22Rv1 (cell line): ENCODE measurements around the gene DCLK2.

Source experiments
- H3K27ac ChIP-seq: fragments of 450-650 bp; 2 replicates; pipeline ENCODE4 v1.5.1; 2017
- CTCF ChIP-seq: fragments of 450-650 bp; IDR thresholded peaks from 2 replicates; pipeline ENCODE4 v1.5.1; 2017; ENCODE audit warnings: mild to moderate bottlenecking
- ZFX ChIP-seq: fragments of 450-650 bp; IDR thresholded peaks from 2 replicates; pipeline ENCODE4 v1.6.1; 2017; ENCODE audit warnings: antibody characterized with exemption, borderline replicate concordance

The DCLK2 gene

GRCh38 chr4:150068300-150068960 lies 9.8 kb upstream of the DCLK2 start:
- no peak overlapping the region for H3K27ac ChIP-seq
- no peak for TF ChIP-seq CTCF
- no peak for TF ChIP-seq ZFX

DNA sequence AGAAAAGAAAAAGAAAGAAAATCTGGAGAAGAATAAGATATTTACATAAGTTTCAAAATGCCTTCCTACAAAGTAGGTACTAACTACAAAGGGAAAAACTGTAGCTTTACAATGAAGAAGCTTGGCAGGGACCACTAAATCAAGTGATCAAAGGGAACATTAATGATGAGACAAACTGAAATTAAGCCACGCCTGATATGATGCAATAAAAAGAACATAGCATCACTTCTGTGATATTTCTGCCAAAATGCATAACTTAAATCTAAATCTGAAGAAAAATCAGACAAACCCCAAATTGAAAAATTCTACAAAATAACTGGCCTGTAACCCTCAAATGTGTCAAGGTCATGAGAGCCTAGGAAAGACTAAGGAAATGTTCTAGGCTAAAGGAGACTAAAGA lies 8.9 kb upstream of the DCLK2 start:
- TF ChIP-seq ZFX (no peak), CTCF (no peak)
- H3K27ac ChIP-seq = no peak overlapping the region

DNA sequence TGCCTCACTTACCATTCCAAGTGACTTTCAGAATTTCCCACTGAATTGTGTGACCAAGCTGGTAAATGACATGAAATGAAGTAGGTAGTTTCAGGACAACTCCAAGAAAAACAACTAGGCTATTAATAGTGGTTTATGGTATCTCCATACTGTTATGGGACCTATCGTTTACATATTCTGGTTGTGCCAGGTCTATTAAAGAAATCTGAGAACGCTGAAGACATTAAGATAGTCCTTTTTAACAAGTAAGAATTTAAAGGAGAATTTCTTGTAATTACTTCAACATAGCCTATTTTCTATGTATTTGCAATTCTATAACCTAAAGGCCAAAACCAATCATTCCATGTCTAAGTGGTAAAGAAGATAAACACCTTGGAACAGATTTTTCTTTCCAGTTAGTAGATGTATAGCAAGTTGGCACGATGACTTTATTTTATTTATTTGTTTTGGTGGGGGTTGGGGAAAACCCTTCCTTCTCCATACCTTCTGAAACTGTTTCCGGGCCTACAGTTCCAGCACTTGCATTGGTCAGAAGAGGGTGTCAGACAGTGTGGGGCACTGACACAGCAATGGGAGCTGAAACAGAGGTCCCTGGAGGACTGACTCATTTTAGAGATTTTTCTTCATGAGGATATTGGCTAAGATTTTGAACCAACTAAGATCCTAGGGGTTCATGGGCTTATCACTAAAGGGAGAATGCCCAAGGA lies 7.6 kb upstream of the DCLK2 start:
- H3K27ac ChIP-seq = no peak overlapping the region
- no peak for TF ChIP-seq ZFX
- TF ChIP-seq CTCF = no peak

DNA sequence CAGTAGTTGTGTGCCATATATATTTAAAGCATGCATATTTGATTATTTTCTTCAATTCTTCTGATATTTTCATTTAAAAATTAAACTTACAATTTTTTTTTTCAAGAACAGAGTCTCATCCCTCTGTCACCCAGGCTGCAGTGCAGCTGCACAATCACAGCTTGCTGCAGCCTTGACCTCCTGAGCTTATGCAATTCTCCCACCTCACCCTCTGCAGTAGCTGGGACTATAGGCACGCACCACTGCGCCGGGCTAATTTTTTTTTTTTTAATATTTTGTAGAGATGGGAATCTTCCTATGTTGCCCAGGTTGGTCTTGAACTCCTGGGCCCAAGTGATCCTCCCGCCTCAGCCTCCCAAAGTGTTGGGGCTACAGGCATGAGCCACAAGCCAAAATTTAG lies 5.8 kb upstream of the DCLK2 start:
- TF ChIP-seq ZFX (no peak), CTCF (no peak)
- H3K27ac ChIP-seq = no peak overlapping the region

DNA sequence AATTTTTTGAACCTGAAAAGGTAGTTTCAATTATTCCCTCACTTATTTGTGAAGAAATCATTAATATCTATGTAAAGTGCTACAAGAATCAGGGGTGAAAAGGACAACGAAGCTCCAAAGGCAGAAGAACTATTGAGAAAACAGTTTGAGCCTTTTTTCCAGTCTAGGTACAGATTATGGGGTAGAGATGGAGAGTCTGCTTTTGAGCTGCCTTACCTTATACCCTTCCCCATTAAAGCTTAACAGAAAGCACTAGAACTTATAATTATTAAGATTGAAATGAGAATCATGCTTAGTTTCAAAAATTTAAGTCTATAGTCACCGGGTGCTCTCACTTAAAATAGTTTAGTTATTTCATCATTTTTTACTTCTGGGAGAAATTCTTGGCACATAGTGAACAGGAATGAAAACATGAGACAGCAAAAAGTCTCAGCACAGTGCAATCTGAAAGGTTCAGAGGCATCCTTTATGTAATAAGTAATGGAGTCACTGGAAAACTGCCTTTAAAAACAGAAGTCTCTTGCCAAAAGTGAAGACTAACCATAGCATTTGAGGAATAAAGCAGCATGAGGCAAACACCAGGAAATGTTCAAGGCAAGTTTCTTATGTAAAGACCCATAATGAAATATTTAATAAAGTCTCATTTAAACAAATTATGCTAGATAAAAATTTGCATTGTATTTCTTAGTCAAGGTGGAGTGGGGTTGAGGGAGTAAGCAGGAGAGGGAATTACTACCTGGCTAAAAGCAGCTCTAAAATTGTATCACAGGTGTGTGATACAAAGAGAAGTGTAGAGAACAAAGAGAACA lies 5.1 kb upstream of the DCLK2 start:
- TF ChIP-seq CTCF (no peak), ZFX (no peak)
- H3K27ac ChIP-seq = no peak overlapping the region

GRCh38 chr4:150074064-150074463 lies 4.2 kb upstream of the DCLK2 start:
- TF ChIP-seq ZFX = no peak
- no peak for TF ChIP-seq CTCF
- no peak overlapping the region for H3K27ac ChIP-seq
